NCI-H1048 (cell line): ENCODE data around the gene FZD4.

Experiments used
- DNase-seq: peaks from one replicate; lab custom pipeline; 2025; lab: John Stamatoyannopoulos, UW

FZD4 gene

GRCh38 chr11:86906198-86906597 is 49.0 kb downstream of the FZD4 start:
- no peak for DNase-seq

GRCh38 chr11:86905252-86905651 is 49.9 kb downstream of the FZD4 start:
- no peak for DNase-seq

GRCh38 chr11:86904001-86904400 is 51.2 kb downstream of the FZD4 start:
- DNase-seq = no peak

GRCh38 chr11:86902345-86902744 is 52.9 kb downstream of the FZD4 start:
- no peak for DNase-seq

GRCh38 chr11:86901599-86901998 is 53.6 kb downstream of the FZD4 start:
- DNase-seq = no peak

- no peak for DNase-seq
These were observed 55.0 kb downstream of the FZD4 start for GRCh38 chr11:86900162-86900561.

GRCh38 chr11:86898689-86899088 is 56.5 kb downstream of the FZD4 start:
- DNase-seq = no peak

GRCh38 chr11:86896441-86896841 is 58.8 kb downstream of the FZD4 start:
- no peak for DNase-seq
